SK-N-MC (cell line): ENCODE data around the gene EID2B.

Source experiments
- DNase-seq: peaks from one replicate; pipeline ENCODE4 v3.0.0-alpha.2; 2011; ENCODE audit warnings: low read depth, low spot score
- H3K27ac ChIP-seq: fragments of 200-600 bp; sonication (generic); 2 replicates; pipeline ENCODE4 v1.5.1; 2016; ENCODE audit warnings: mixed run types
- H3K36me3 ChIP-seq: fragments of 200-600 bp; sonication (generic); 2 replicates; pipeline ENCODE4 v1.6.1; 2017; ENCODE audit warnings: antibody characterized with exemption, low read length, mixed read lengths; ENCODE audit not compliant: insufficient read depth
- H3K4me3 ChIP-seq: fragments of 200-600 bp; sonication (generic); 2 replicates; pipeline ENCODE4 v1.5.1; 2016
- H3K9ac ChIP-seq: fragments of 200-600 bp; sonication (generic); 2 replicates; pipeline ENCODE4 v1.8.0; 2017; ENCODE audit warnings: mixed run types, mixed read lengths; ENCODE audit not compliant: insufficient read length
- H3K9me3 ChIP-seq: fragments of 200-600 bp; sonication (generic); 2 replicates; pipeline ENCODE4 v1.6.1; 2017; ENCODE audit warnings: low read depth, mild to moderate bottlenecking, antibody characterized with exemption, low read length, moderate library complexity, mixed read lengths
- EZH2 ChIP-seq: fragments of 200-600 bp; sonication (generic); IDR thresholded peaks from one replicate; pipeline ENCODE4 v1.6.1; 2017; ENCODE audit warnings: antibody characterized with exemption
- FOXP2 ChIP-seq: optimal IDR thresholded peaks from 2 replicates; pipeline ENCODE3; 2011; ENCODE audit warnings: mild to moderate bottlenecking, moderate library complexity; ENCODE audit not compliant: insufficient read depth; ENCODE audit errors: extremely low read length, control extremely low read depth
- POLR2AphosphoS5 ChIP-seq: IDR thresholded peaks from 2 replicates; pipeline ENCODE4 v1.6.1; 2012; ENCODE audit warnings: mild to moderate bottlenecking, low read depth, low read length, borderline replicate concordance

The EID2B gene

GRCh38 chr19:39540333-39540673 lies 7.7 kb upstream of the EID2B start:
- H3K36me3 ChIP-seq, result no peaks in the 10 kb centered on the region
- H3K9me3 ChIP-seq, result no peaks in the 10 kb centered on the region
- peak overlapping the region; percentile 90 for H3K4me3 ChIP-seq
- H3K27ac ChIP-seq, result no peak overlapping the region
- no peak for DNase-seq
- H3K9ac ChIP-seq, result peak overlapping the region; percentile 11
- no peak for TF ChIP-seq EZH2
- TF ChIP-seq FOXP2, result no peak
- TF ChIP-seq POLR2AphosphoS5, result no peak

GRCh38 chr19:39539518-39540332 lies 7.1 kb upstream of the EID2B start, which contains the start of gene EID2:
Gene EID2, minus strand, starts transcription at chr19:39540161. Its CDS starts 82 bp downstream, at chr19:39540079.
- TF ChIP-seq POLR2AphosphoS5 (peak; percentile 91), EZH2 (no peak)
- Histone ChIP-seq H3K9me3 (no peaks in the 10 kb centered on the region), H3K4me3 (peak within 1 kb of the TSS; percentile 90), H3K9ac (peak within 1 kb of the TSS; percentile 88), H3K27ac (no peak within 1 kb of the TSS), H3K36me3 (no peaks in the 10 kb centered on the region)
- peak; percentile 90 for DNase-seq

GRCh38 chr19:39539165-39539517 lies 6.5 kb upstream of the EID2B start:
- Histone ChIP-seq H3K9ac (peak overlapping the region; percentile 88), H3K36me3 (no peaks in the 10 kb centered on the region), H3K4me3 (peak overlapping the region; percentile 90), H3K9me3 (no peaks in the 10 kb centered on the region), H3K27ac (no peak overlapping the region)
- TF ChIP-seq EZH2 (no peak), FOXP2 (no peak)
- no peak for DNase-seq

- no peak for TF ChIP-seq FOXP2
- no peak for TF ChIP-seq EZH2
- no peak for TF ChIP-seq POLR2AphosphoS5
- Histone ChIP-seq H3K9me3 (no peaks in the 10 kb centered on the region), H3K36me3 (no peaks in the 10 kb centered on the region), H3K4me3 (no peak overlapping the region), H3K27ac (no peak overlapping the region), H3K9ac (no peak overlapping the region)
- no peak for DNase-seq
These were observed 1.1 kb upstream of the EID2B start for GRCh38 chr19:39533791-39534190.

- Histone ChIP-seq H3K9ac (no peak overlapping the region), H3K4me3 (peak overlapping the region; percentile 94), H3K9me3 (no peaks in the 10 kb centered on the region), H3K36me3 (no peaks in the 10 kb centered on the region), H3K27ac (no peak overlapping the region)
- TF ChIP-seq EZH2 (no peak), FOXP2 (no peak), POLR2AphosphoS5 (no peak)
- no peak for DNase-seq
These were observed 406 bp upstream of the EID2B start for GRCh38 chr19:39533003-39533512.

- peak overlapping the region; percentile 87 for H3K9ac ChIP-seq
- H3K27ac ChIP-seq, result no peak overlapping the region
- TF ChIP-seq POLR2AphosphoS5 (no peak), EZH2 (no peak), FOXP2 (no peak)
- no peak for DNase-seq
- peak overlapping the region; percentile 94 for H3K4me3 ChIP-seq
- no peaks in the 10 kb centered on the region for H3K36me3 ChIP-seq
- H3K9me3 ChIP-seq, result no peaks in the 10 kb centered on the region
These were observed 819 bp downstream of the EID2B start for GRCh38 chr19:39531834-39532232.

- H3K4me3 ChIP-seq, result no peak overlapping the region
- no peak for TF ChIP-seq EZH2
- TF ChIP-seq POLR2AphosphoS5, result no peak
- no peak for TF ChIP-seq FOXP2
- no peak overlapping the region for H3K27ac ChIP-seq
- no peaks in the 10 kb centered on the region for H3K9me3 ChIP-seq
- H3K36me3 ChIP-seq, result no peaks in the 10 kb centered on the region
- H3K9ac ChIP-seq, result no peak overlapping the region
- no peak for DNase-seq
These were observed 7.4 kb downstream of the EID2B start for GRCh38 chr19:39525205-39525604.

- no peak for DNase-seq
- Histone ChIP-seq H3K36me3 (no peaks in the 10 kb centered on the region), H3K9ac (no peak overlapping the region)
These were observed 8.2 kb downstream of the EID2B start for GRCh38 chr19:39524495-39524894.

More at GRCh38 chr19:39524495-39524894, 8.2 kb downstream of the EID2B start:
- H3K27ac ChIP-seq, result no peak overlapping the region
- no peak overlapping the region for H3K4me3 ChIP-seq
- no peak for TF ChIP-seq EZH2
- TF ChIP-seq FOXP2, result no peak
- no peak for TF ChIP-seq POLR2AphosphoS5
- no peaks in the 10 kb centered on the region for H3K9me3 ChIP-seq
